Measurements from ENCODE around the gene DPP10. TPM values are rescaled to one million over a fixed set of nuclear protein-coding genes. Genes with fewer than 3 reads are reported as not detected.

Gene DPP10
- total and polyA plus RNA-seq, 8 donors = 0.68 to 8.2 (median 4.7) TPM

DNA sequence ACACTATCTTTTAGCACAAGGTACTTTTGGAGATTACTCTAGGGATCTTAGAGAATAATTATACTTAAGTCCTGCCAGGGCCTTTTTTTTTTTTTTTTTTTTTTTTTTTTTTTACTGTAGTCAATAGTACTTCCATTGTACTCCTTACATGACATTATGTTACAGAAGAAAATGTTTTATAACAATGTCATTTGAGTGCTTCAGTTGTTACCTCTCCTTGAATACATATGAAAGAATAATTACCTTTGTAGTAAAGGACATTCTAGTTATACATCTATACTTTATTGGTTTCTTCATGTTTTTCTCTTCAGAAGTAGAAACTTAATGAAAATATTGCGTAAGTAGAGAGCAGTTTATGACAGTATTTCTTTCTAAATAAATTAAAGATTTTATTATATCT is 834.9 kb downstream of the DPP10 start:
- intact Hi-C loops (cut with DNase I) = no loop called here
- no peak for ATAC-seq

DNA sequence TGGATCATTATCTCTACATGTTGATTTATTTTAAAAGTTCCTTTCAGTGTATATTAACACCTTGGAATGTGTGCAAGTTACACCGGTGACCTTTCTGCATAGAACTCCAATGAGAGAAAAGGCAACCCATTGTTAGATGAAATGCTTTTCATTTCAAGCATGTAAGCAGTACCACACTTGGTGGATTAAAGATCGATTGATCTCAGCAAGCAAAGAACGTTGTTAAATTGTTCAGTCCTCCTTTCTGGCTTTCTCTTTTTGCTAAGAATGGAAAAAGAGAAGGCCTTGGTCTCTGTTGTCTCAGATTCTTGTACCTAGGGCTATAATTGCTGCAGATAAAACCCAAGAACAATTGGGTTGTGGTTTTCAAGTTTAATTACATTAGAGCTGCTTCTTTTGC is 843.0 kb downstream of the DPP10 start:
- Histone ChIP-seq H3K4me3 (no peak overlapping the region), H3K27me3 (no peaks in the 10 kb centered on the region), H3K36me3 (no peaks in the 10 kb centered on the region), H3K9me3 (no peaks in the 10 kb centered on the region), H3K27ac (no peak overlapping the region), H3K4me1 (no peaks in the 10 kb centered on the region)
- DNase-seq (no peak), ATAC-seq (no peak)
- TF ChIP-seq, protein P1, sequence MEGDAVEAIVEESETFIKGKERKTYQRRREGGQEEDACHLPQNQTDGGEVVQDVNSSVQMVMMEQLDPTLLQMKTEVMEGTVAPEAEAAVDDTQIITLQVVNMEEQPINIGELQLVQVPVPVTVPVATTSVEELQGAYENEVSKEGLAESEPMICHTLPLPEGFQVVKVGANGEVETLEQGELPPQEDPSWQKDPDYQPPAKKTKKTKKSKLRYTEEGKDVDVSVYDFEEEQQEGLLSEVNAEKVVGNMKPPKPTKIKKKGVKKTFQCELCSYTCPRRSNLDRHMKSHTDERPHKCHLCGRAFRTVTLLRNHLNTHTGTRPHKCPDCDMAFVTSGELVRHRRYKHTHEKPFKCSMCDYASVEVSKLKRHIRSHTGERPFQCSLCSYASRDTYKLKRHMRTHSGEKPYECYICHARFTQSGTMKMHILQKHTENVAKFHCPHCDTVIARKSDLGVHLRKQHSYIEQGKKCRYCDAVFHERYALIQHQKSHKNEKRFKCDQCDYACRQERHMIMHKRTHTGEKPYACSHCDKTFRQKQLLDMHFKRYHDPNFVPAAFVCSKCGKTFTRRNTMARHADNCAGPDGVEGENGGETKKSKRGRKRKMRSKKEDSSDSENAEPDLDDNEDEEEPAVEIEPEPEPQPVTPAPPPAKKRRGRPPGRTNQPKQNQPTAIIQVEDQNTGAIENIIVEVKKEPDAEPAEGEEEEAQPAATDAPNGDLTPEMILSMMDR (IDR thresholded peaks at IDR 0.05) = no peak
- intact Hi-C loops (cut with DNase I) = no loop called here

More for the DNA sequence above, 834.9 kb downstream of the DPP10 start:
- H3K9me3 ChIP-seq = no peaks in the 10 kb centered on the region
- H3K27ac ChIP-seq = no peak overlapping the region
- H3K36me3 ChIP-seq = no peaks in the 10 kb centered on the region
- no peak overlapping the region for H3K4me3 ChIP-seq
- no peaks in the 10 kb centered on the region for H3K4me1 ChIP-seq
- H3K27me3 ChIP-seq = no peaks in the 10 kb centered on the region
- TF ChIP-seq, protein P1 (IDR thresholded peaks at IDR 0.05) = no peak
- DNase-seq = no peak

DNA sequence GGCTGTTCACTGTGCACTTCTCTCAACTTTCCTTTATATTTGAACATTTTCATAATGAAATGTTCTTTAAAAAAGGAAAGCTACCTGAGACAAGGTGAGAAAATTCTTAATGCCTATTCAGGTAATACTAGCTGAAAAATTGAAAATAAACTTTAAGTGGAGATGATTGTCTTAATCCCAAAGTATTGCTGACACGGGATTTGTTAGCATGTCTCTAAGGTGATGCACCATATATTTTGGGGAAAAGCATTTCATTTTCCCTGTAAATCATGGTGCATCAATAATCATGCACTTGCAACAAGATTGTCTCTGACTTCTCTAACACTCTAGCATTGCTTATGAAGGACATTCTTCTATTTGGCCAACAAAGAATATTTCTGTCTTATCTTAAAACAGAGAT is 848.0 kb downstream of the DPP10 start:
- DNase-seq (no peak), ATAC-seq (no peak)
- intact Hi-C loops (cut with DNase I) = no loop called here
- Histone ChIP-seq H3K4me3 (no peak overlapping the region), H3K27ac (no peak overlapping the region), H3K27me3 (no peaks in the 10 kb centered on the region), H3K4me1 (no peaks in the 10 kb centered on the region), H3K9me3 (no peaks in the 10 kb centered on the region), H3K36me3 (no peaks in the 10 kb centered on the region)
- TF ChIP-seq, protein P1 (IDR thresholded peaks at IDR 0.05) = no peak

DNA sequence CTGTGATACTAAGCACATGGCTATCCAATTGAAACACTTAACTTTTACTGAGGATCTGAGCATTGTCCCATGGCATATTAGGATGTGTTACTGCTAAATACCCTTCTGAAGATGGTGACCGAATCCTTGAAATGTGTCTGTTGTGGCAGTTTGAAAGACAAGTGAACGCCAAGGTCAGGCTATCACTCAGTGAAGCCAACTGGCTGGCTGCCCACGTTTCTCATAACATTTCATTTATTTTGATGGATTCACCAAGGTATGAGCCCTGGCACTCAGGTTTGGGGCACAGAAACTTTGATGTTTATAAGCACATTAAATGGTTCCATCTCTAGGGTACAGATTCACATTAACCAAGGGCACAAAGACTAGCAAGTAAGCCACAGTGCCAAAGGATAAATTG is 850.3 kb downstream of the DPP10 start:
- DNase-seq (no peak), ATAC-seq (no peak)
- no peak overlapping the region for H3K4me3 ChIP-seq
- H3K27me3 ChIP-seq = no peaks in the 10 kb centered on the region
- H3K27ac ChIP-seq = no peak overlapping the region
- TF ChIP-seq, protein P1 (IDR thresholded peaks at IDR 0.05) = no peak
- no peaks in the 10 kb centered on the region for H3K36me3 ChIP-seq
- intact Hi-C loops (cut with DNase I) = no loop called here
- H3K4me1 ChIP-seq = no peaks in the 10 kb centered on the region
- no peaks in the 10 kb centered on the region for H3K9me3 ChIP-seq

DNA sequence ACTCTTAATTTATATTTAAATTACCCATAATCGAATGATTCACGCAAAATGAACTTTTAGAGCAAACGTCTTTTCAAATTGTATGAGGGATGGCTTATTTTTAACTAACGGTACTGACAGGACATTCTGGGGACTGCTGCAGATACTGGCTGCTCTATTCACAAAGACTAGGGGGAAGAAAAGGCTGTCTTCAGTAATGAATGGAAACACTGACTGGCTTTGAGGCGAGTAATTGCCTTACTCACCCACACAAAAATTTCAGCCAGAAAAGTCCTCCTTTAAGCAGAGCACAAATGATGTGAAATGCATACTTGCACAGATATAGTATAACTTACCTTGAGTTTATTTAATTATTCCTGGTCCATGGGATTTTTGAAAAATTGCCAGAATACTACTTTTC is 852.6 kb downstream of the DPP10 start:
- TF ChIP-seq, protein P1 (IDR thresholded peaks at IDR 0.05) = no peak
- no peaks in the 10 kb centered on the region for H3K4me1 ChIP-seq

More for the DNA sequence above, 852.6 kb downstream of the DPP10 start:
- intact Hi-C loops (cut with DNase I) = no loop called here
- no peaks in the 10 kb centered on the region for H3K36me3 ChIP-seq
- no peak for ATAC-seq
- H3K27me3 ChIP-seq = no peaks in the 10 kb centered on the region
- H3K27ac ChIP-seq = no peak overlapping the region
- H3K9me3 ChIP-seq = no peaks in the 10 kb centered on the region
- DNase-seq = no peak
- no peak overlapping the region for H3K4me3 ChIP-seq

All from left lung (tissue), 10 donors.